SU-DHL-6 (cell line): Measurements from ENCODE around the gene TEX47.

Experiments
- H2AFZ ChIP-seq: fragments of 200-600 bp; sonication (generic); 2 replicates; pipeline ENCODE4 v1.6.1; 2014; ENCODE audit warnings: low read depth, mild to moderate bottlenecking, moderate library complexity, mixed read lengths, antibody characterized with exemption, low read length; ENCODE audit not compliant: severe bottlenecking
- H3F3A ChIP-seq: fragments of 200-600 bp; shearing (Covaris generic); 2 replicates; pipeline ENCODE4 v1.6.0; 2016; ENCODE audit warnings: antibody characterized with exemption, mild to moderate bottlenecking; ENCODE audit not compliant: insufficient read depth
- H3K27ac ChIP-seq: fragments of 200-600 bp; sonication (generic); 2 replicates; pipeline ENCODE4 v1.5.1; 2016; ENCODE audit warnings: low read depth, mild to moderate bottlenecking, low read length, moderate library complexity, mixed read lengths
- H3K27me3 ChIP-seq: fragments of 200-600 bp; sonication (generic), shearing (Covaris generic); 2 replicates; pipeline ENCODE4 v1.6.0; 2014; ENCODE audit warnings: mild to moderate bottlenecking, low read length
- H3K36me3 ChIP-seq: fragments of 200-600 bp; sonication (generic); 2 replicates; pipeline ENCODE4 v1.6.1; 2014; ENCODE audit warnings: mild to moderate bottlenecking, low read length, mixed read lengths
- H3K4me2 ChIP-seq: fragments of 300-600, 200-600 bp; shearing (Covaris generic), sonication (generic); 2 replicates; pipeline ENCODE4 v1.6.0; 2014; ENCODE audit warnings: low read length, low read depth, mild to moderate bottlenecking; ENCODE audit not compliant: poor library complexity, severe bottlenecking
- H3K4me3 ChIP-seq: fragments of 200-600 bp; sonication (generic); 2 replicates; pipeline ENCODE4 v1.5.1; 2014; ENCODE audit warnings: antibody characterized with exemption, low read length, mild to moderate bottlenecking, mixed read lengths; ENCODE audit not compliant: insufficient read depth, poor library complexity, severe bottlenecking
- H3K79me2 ChIP-seq: fragments of 200-600 bp; sonication (generic); 2 replicates; pipeline ENCODE4 v1.6.1; 2014; ENCODE audit warnings: mild to moderate bottlenecking, low read length, moderate library complexity; ENCODE audit not compliant: insufficient read depth
- H3K9ac ChIP-seq: fragments of 200-600 bp; sonication (generic); 2 replicates; pipeline ENCODE4 v1.7.0; 2014; ENCODE audit warnings: mild to moderate bottlenecking, low read length
- H3K9me2 ChIP-seq: fragments of 200-600 bp; sonication (generic); replicated peaks from 2 replicates; pipeline ENCODE4 v1.6.1; 2014; ENCODE audit warnings: low read length; ENCODE audit not compliant: insufficient read depth
- H3K9me3 ChIP-seq: fragments of 200-600 bp; sonication (generic); 2 replicates; pipeline ENCODE4 v1.6.1; 2014; ENCODE audit warnings: low read length, mixed read lengths; ENCODE audit not compliant: insufficient read depth
- H4K20me1 ChIP-seq: fragments of 200-600 bp; sonication (generic); 2 replicates; pipeline ENCODE4 v1.6.1; 2014; ENCODE audit warnings: low read depth, mild to moderate bottlenecking, antibody characterized with exemption, low read length, moderate library complexity, mixed read lengths
- EZH2phosphoT487 ChIP-seq: fragments of 200-600 bp; sonication (generic), shearing (Covaris generic); conservative IDR thresholded peaks from 2 replicates; pipeline ENCODE4 v1.6.1; 2018; ENCODE audit warnings: mild to moderate bottlenecking, antibody characterized with exemption, low read length, moderate library complexity, mixed read lengths
- TF ChIP-seq, protein P1 (sequence below): fragments of 200-600 bp; sonication (generic); IDR thresholded peaks from one replicate; pipeline ENCODE4 v1.5.1; 2017; ENCODE audit warnings: antibody characterized with exemption, mild to moderate bottlenecking, low read length, moderate library complexity; ENCODE audit not compliant: insufficient read depth, poor library complexity, severe bottlenecking

Gene TEX47

DNA sequence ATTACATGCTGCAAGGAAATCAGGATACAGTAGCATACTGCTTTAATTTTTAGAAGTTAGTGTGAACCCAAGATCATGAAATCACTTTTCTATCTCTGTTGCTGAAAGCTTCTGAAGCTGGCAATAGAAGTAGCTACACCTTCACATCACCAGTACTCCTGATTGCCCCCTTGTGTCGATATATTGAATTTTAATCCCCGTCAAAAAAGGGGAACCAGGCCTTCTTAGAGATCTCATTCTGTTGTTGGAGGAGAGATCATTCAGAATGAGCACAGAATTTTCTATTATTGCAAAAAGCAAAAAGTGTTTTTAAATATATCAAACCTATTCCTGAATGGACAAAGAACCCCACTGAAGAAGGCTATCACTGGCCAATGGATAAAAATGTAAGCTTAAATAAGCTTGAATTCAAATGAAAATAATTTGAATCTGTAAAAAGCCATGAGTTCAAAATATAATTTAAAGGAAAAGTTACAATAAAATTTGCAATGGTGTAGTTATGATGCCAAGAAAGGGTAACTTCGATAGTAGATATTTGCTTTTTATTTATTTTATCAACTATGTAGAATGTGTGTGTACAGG is 39.7 kb upstream of the TEX47 start:
- H3F3A ChIP-seq: no peaks in the 10 kb centered on the region
- no peaks in the 10 kb centered on the region for H3K9me3 ChIP-seq
- H3K4me2 ChIP-seq: no peak overlapping the region
- H4K20me1 ChIP-seq: no peaks in the 10 kb centered on the region
- TF ChIP-seq, protein P1, sequence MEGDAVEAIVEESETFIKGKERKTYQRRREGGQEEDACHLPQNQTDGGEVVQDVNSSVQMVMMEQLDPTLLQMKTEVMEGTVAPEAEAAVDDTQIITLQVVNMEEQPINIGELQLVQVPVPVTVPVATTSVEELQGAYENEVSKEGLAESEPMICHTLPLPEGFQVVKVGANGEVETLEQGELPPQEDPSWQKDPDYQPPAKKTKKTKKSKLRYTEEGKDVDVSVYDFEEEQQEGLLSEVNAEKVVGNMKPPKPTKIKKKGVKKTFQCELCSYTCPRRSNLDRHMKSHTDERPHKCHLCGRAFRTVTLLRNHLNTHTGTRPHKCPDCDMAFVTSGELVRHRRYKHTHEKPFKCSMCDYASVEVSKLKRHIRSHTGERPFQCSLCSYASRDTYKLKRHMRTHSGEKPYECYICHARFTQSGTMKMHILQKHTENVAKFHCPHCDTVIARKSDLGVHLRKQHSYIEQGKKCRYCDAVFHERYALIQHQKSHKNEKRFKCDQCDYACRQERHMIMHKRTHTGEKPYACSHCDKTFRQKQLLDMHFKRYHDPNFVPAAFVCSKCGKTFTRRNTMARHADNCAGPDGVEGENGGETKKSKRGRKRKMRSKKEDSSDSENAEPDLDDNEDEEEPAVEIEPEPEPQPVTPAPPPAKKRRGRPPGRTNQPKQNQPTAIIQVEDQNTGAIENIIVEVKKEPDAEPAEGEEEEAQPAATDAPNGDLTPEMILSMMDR: peak; percentile 65
- no peak for TF ChIP-seq EZH2phosphoT487
- no peak overlapping the region for H2AFZ ChIP-seq
- H3K4me3 ChIP-seq: no peak overlapping the region
- no peak overlapping the region for H3K9ac ChIP-seq
- no peaks in the 10 kb centered on the region for H3K36me3 ChIP-seq
- no peaks in the 10 kb centered on the region for H3K27me3 ChIP-seq
- no peaks in the 10 kb centered on the region for H3K9me2 ChIP-seq
- no peak overlapping the region for H3K27ac ChIP-seq
- H3K79me2 ChIP-seq: no peaks in the 10 kb centered on the region

DNA sequence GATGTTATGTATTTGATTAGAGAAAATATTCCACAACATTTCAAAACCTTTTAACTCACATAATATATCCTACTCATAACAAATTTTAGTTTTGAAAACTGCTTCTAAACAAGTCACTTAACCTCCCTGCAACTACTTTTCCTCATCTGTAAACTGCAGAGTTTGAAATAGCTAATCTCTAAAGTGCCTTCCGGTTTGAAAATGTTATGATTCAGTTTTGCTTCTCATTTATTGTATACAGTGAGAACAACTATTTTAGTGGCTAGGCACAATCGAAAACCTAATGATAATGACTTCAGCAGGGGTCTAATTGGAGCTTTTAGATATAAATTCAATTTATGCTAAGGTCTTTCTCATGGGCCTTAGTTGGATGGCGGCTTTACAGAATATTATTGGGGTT is 30.7 kb upstream of the TEX47 start:
- no peaks in the 10 kb centered on the region for H3K9me2 ChIP-seq
- no peak overlapping the region for H3K9ac ChIP-seq
- H3K36me3 ChIP-seq: no peaks in the 10 kb centered on the region
- no peak overlapping the region for H2AFZ ChIP-seq
- no peaks in the 10 kb centered on the region for H3K9me3 ChIP-seq
- H3K4me3 ChIP-seq: no peak overlapping the region
- H3K27ac ChIP-seq: no peak overlapping the region
- no peak overlapping the region for H3K4me2 ChIP-seq
- H3F3A ChIP-seq: no peaks in the 10 kb centered on the region
- no peak for TF ChIP-seq EZH2phosphoT487
- TF ChIP-seq, protein P1: no peak
- H3K27me3 ChIP-seq: no peaks in the 10 kb centered on the region
- no peaks in the 10 kb centered on the region for H3K79me2 ChIP-seq
- no peaks in the 10 kb centered on the region for H4K20me1 ChIP-seq

DNA sequence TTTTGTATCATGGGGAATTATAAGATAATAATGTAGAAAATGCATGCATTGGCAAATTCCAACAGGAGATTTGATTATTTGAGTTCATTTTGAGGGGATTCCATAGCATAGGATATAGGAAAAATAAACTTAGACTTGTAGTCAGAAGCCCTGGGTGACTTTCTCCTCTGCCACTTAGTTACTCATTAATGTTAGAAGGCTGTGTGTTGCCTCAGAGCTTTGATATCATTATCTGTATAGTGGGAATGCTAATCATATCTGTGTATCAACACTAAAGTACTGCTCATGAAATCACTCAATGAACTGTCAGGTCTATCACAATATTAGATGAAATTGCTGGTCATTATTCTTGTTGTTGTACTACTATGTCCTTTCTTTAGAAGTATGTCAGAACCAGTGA is 23.0 kb upstream of the TEX47 start:
- Histone ChIP-seq H3F3A (no peaks in the 10 kb centered on the region), H3K27ac (no peak overlapping the region), H3K9me3 (no peaks in the 10 kb centered on the region), H3K9me2 (no peaks in the 10 kb centered on the region), H3K79me2 (no peaks in the 10 kb centered on the region), H3K4me3 (no peak overlapping the region), H3K4me2 (no peak overlapping the region), H2AFZ (no peak overlapping the region), H3K27me3 (no peaks in the 10 kb centered on the region), H4K20me1 (no peaks in the 10 kb centered on the region), H3K9ac (no peak overlapping the region), H3K36me3 (no peaks in the 10 kb centered on the region)
- TF ChIP-seq, protein P1: no peak
- TF ChIP-seq EZH2phosphoT487: no peak
